IMR-90 (cell line): ENCODE data around the gene AGTR1.

ENCODE experiments used
- POLR2A ChIP-seq: IDR thresholded peaks from 2 replicates; pipeline ENCODE4 v1.6.1; 2012; ENCODE audit warnings: mild to moderate bottlenecking, low read depth, low read length
- SMC3 ChIP-seq: fragments of 150-350 bp; IDR thresholded peaks from 2 replicates; pipeline ENCODE4 v1.6.1; 2016; ENCODE audit warnings: low read depth, mild to moderate bottlenecking, antibody characterized with exemption, low read length, moderate library complexity
- TF ChIP-seq, protein P1 (sequence below): conservative IDR thresholded peaks from 2 replicates; pipeline ENCODE4 v1.5.1; 2012; ENCODE audit warnings: mild to moderate bottlenecking, low read depth, low read length, improper control_type of control experiment

DNA sequence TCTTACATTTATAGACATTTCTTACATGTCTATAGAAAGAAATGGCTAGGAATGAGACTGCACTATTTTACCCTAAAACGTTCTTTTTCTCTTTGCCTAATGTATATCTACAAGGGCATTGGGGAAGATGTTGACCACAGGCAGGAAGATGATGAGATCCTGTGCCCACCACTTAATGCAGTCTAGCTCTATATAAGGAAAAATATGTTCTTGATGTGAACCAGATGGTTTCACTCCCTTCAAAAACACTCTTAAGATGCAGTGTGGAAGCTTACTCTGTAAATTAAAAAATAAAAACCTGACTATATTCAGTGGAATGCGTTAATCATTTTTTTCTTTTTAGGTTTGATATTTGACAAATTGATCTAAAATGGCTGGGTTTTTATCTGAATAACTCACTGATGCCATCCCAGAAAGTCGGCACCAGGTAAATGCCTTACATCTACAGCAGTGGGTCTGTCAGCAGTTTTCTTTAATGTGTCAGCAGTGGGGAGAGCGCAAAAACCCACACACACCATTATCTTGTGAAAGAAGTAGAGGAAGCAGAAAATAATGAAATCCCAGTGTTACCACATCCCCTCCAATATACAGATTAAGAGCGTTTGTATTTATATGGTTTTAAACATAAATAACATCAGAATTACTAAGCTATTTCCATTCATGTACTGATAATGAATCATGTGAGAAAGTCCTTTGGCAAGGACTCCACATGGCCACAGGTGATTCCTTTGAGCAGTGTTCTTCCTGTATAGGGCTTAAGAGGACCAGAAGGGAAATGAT is 10.1 kb downstream of the AGTR1 start:
- TF ChIP-seq POLR2A, result no peak
- TF ChIP-seq, protein P1, sequence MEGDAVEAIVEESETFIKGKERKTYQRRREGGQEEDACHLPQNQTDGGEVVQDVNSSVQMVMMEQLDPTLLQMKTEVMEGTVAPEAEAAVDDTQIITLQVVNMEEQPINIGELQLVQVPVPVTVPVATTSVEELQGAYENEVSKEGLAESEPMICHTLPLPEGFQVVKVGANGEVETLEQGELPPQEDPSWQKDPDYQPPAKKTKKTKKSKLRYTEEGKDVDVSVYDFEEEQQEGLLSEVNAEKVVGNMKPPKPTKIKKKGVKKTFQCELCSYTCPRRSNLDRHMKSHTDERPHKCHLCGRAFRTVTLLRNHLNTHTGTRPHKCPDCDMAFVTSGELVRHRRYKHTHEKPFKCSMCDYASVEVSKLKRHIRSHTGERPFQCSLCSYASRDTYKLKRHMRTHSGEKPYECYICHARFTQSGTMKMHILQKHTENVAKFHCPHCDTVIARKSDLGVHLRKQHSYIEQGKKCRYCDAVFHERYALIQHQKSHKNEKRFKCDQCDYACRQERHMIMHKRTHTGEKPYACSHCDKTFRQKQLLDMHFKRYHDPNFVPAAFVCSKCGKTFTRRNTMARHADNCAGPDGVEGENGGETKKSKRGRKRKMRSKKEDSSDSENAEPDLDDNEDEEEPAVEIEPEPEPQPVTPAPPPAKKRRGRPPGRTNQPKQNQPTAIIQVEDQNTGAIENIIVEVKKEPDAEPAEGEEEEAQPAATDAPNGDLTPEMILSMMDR, result no peak
- TF ChIP-seq SMC3, result no peak
